DMS53 treated with DMSO at 0.1 percent for 48 hours (cell line): ENCODE measurements around the gene BAHCC1.

Experiments
- DNase-seq: peaks from one replicate; lab custom pipeline; 2025; ENCODE audit not compliant: unreplicated experiment; lab: John Stamatoyannopoulos, UW

The BAHCC1 gene

GRCh38 chr17:81477173-81477572 is 81.9 kb downstream of the BAHCC1 start:
- no peak for DNase-seq

- no peak for DNase-seq
These were observed 82.9 kb downstream of the BAHCC1 start for GRCh38 chr17:81478119-81478518.

- DNase-seq, result no peak
These were observed 84.2 kb downstream of the BAHCC1 start for GRCh38 chr17:81479175-81480071.

GRCh38 chr17:81480140-81481072 is 85.1 kb downstream of the BAHCC1 start:
- no peak for DNase-seq

- peak; percentile 63 for DNase-seq
These were observed 86.0 kb downstream of the BAHCC1 start for GRCh38 chr17:81481073-81481799.

GRCh38 chr17:81481815-81482505 is 86.7 kb downstream of the BAHCC1 start:
- no peak for DNase-seq

- DNase-seq, result no peak
These were observed 87.4 kb downstream of the BAHCC1 start for GRCh38 chr17:81482673-81483072.

- DNase-seq, result peak; percentile 61
These were observed 88.0 kb downstream of the BAHCC1 start for GRCh38 chr17:81483085-81483861.

GRCh38 chr17:81483862-81484194 is 88.6 kb downstream of the BAHCC1 start:
- no peak for DNase-seq

GRCh38 chr17:81484195-81484979 is 89.1 kb downstream of the BAHCC1 start:
- DNase-seq, result peak; percentile 64

- no peak for DNase-seq
These were observed 91.0 kb downstream of the BAHCC1 start for GRCh38 chr17:81486199-81486810.

- DNase-seq, result no peak
These were observed 91.8 kb downstream of the BAHCC1 start for GRCh38 chr17:81487089-81487486.

GRCh38 chr17:81487487-81488275 is 92.4 kb downstream of the BAHCC1 start:
- peak; percentile 62 for DNase-seq

- DNase-seq, result no peak
These were observed 93.1 kb downstream of the BAHCC1 start for GRCh38 chr17:81488276-81488860.

GRCh38 chr17:81489012-81489997 is 94.0 kb downstream of the BAHCC1 start:
- DNase-seq, result no peak
